DMS153 treated with DMSO at 0.1 percent for 48 hours (cell line): ENCODE measurements around the gene HSD11B1L.

Experiments used
- DNase-seq: peaks from one replicate; lab custom pipeline; 2025; ENCODE audit not compliant: unreplicated experiment; lab: John Stamatoyannopoulos, UW

Gene HSD11B1L

DNA sequence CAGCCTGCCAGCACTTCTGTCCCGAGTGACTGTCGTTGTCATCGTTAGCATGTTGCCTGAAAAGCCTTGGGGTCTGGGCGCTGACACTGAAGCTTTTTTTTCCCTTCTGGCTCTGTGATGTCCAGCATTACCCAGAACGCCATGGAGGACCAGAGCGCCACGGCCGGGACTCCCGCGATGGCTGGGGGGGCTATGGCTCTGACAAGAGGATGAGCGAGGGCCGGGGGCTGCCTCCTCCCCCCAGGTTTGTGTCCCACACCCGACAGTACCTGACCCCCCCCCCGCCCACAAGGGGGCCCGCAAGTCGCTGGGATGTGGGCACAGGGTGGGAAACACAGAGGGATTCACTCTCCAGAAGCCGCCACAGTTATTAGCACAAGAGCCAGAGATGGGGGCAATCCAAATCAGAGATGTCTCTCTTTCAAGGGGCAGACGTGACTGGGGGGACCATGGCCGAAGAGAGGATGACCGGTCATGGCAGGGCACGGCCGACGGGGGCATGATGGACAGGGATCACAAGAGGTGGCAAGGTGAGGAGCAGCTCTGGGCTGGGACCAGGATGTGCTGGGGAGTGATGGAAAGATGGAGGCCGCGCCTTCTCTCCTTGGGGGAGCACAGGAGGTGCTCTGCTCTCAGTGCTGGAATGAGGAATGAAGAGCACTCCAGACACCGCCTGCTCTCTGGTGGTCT lies 13.8 kb upstream of the HSD11B1L start:
- DNase-seq, result no peak

DNA sequence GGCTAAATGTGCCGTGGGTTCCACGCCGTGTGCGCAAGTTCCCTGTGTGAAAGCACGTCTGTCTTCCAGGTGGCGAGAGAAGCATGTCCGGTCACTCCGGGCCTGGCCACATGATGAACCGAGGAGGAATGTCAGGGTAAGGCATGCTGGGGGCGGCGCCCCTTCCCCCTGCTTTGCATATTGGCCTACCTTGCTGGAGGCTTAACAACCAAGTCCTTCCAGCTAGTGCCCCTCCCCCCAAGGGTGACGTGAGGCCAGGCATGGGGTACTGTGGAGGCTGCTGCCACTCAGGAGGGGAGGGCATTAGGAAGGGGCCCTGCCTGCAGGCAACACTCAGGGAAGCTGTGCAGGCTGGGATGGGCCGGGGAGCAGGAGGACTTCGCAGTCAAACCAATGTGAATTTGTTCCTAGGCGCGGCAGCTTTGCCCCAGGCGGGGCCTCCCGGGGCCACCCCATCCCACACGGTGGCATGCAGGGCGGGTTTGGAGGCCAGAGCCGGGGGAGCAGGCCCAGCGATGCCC lies 13.0 kb upstream of the HSD11B1L start:
- no peak for DNase-seq

DNA sequence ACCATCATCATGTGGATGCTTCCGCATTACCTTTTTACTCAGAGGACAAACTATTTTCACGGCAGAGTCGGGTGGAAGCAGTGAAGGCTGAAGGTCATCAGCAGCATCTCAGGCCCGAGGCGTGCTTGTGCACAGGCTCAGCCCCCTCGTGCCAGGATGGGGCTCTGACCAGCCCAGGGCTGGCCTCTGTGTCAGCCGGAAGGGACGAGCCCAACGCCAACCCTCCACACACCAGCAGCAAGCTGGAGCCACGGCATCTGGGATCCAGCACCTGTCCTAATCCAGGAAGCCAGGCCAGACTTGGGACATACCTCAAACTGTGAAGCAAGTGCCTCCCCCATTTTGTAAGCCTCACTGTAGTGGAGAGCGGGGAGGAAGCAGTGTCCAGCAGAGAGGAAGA lies 11.6 kb upstream of the HSD11B1L start:
- DNase-seq, result no peak

DNA sequence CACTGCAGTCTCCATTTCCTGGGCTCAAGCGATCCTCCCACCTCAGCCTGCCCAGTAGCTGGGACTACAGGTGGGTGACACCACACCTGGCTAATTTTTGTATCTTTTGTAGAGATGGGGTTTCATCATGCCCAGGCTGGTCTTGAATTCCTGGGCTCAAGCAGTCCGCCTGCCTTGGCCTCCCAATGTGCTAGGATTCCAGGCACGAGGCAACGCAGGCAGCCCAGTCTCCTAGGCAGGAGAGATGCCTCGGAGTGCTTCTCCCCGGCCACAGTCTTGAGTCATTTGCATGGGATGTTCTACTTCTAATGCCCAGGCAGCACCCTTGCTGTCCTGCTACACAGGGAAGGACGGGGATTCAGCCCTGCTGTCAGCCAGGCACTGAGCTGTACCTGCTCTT lies 9.2 kb upstream of the HSD11B1L start:
- no peak for DNase-seq

GRCh38 chr19:5672708-5673459 lies 7.9 kb upstream of the HSD11B1L start:
- no peak for DNase-seq

DNA sequence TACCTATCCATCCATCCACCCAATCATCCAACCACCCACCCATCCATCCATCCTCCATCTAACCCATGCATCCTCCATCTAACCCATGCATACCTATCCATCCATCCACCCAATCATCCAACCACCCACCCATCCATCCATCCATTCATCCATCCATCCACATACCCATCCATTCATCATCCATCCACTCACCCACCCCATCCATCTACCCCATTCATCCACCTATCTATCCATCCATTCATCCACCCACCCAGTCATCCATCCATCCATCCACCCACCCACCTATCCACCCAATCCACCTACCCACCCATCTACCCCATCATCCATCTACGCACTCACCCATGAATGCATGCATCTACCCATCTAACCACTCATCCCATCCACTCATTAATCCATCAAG lies 7.1 kb upstream of the HSD11B1L start:
- no peak for DNase-seq

DNA sequence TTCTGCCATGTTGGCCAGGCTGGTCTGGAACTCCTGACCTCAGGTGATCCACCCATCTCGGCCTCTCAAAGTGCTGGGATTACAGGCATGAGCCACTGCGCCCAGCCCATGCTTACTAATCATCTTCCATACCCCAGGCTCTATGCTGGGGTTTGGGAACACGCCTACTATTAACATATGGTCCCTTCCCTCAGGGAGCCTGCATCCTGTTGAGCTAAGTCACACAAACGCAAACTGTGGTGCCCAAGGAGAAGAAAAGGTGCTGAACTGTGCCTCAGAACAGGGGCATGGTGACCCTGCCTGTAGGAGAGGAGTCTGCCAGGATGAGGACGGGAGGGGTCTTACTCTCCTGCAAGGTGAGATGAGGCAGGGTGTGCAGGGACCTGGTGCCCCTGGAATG lies 6.1 kb upstream of the HSD11B1L start:
- DNase-seq, result no peak

- DNase-seq, result no peak
These were observed 4.6 kb upstream of the HSD11B1L start for GRCh38 chr19:5676105-5676771.

DNA sequence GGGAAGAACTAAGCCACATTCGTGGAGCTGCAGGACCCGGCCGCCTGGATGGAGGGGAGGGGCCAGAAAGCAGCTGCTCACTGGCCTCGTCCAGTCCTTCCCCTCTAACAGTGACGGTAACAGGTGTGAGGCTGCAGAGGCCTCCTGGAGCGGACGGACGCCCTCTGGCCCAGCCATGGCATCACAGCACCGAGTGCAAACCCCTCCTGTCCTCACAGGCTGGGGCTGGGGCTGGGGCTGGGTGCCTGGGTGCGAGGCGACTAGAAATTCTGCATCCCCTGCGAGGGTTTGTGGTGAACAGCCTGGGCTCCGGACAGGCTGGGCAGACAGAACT lies 4.1 kb upstream of the HSD11B1L start:
- DNase-seq, result no peak

DNA sequence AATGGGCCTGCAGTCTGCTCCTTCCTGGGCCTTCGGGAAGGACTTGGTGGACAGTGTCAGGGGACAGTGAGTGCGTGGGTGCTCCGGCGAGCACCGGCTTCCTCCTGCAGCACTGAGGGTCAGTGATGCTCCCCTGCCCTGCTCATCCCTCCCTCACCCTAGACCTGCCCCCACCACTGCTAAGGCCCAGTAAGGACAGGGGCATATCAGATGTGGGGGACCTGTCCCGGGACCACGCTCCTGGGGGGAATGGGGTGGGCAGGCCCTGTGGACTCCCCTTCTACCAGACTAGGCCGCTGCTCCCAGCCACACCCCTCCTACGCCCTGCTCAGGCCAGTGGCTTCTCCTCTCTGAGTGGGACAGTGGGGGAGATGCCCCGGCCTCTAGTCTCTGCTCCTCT lies 3.7 kb upstream of the HSD11B1L start:
- DNase-seq, result no peak

DNA sequence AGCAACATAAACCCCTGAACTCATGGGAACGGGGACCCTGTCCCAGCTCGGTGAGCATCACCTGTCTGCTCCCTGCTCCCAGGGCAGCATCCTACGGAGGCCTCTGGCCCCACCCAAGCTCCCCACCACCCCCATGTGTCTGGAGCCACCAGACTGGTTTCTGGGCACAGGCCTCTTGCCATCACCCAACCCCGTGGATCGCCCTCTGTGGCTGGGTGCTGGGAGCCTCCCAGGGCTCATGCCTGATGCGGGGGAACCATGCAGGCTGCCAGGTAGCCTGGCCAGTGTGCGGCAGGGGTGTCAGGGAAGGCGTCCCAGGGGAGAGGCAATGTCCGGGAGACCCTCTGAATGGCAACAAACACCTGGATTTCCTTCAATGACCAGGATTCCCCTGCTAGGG lies 3.2 kb upstream of the HSD11B1L start:
- no peak for DNase-seq

- no peak for DNase-seq
These were observed 2.6 kb upstream of the HSD11B1L start for GRCh38 chr19:5678071-5678718.

- DNase-seq, result no peak
These were observed 1.3 kb upstream of the HSD11B1L start for GRCh38 chr19:5679289-5680083.

DNA sequence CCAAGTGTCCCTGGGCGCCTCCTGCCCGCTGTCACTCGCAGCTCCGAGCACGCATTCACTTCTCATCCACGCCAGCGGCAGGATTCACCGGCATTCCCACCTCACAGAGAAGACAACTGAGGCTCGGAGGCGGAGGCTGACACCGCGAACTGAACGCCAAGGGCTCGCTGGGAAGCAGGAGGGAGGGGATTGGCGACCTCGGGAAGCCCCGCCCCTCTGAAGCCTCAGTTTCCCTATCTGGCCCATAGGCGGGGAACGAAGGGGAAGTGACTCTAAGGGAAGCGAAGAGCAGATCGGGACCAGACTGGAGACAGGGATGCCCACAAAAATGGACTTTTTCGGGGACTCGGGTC lies 767 bp upstream of the HSD11B1L start:
- no peak for DNase-seq

- no peak for DNase-seq
These were observed 722 bp downstream of the HSD11B1L start for GRCh38 chr19:5681391-5682106.

GRCh38 chr19:5682107-5682482 lies 1.3 kb downstream of the HSD11B1L start:
- no peak for DNase-seq

DNA sequence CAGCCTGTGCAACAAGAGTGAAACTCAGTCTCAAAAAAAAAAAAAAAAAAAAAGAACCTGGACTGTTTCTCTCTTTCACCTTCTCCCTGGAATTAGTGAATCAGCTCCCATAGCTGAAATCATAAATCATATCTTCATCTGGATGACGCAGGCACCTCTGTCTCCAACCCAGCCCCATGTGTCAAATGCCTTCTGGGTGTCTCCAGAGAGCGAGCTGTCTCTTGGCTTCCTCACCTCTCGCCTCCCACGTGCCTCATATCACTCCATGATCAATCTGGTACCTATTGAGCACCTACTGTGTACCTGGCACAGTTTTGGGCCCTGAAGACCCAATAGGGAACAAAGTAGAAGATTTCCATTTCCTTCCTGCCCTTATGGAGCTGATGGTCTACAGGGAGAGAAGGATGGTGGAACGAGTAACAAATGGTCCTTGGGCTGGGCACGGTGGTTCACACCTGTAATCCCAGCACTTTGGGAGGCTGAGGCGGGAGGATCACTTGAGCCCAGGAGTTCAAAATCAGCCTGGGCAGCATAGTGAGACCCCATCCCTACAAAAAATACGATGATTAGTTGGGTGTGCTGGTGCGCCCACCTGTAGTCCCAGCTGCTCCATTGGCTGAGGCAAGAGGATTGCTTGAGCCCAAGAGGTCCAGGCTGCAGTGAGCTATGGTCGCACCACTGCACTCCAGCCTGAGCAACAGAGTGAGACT lies 2.5 kb downstream of the HSD11B1L start:
- DNase-seq, result no peak

GRCh38 chr19:5684694-5685430 lies 4.0 kb downstream of the HSD11B1L start:
- no peak for DNase-seq

- no peak for DNase-seq
These were observed 5.5 kb downstream of the HSD11B1L start for GRCh38 chr19:5686326-5686646.
